T-helper 1 cell (primary cell): Measurements from ENCODE around the gene TMEM126B.
A peak's percentile ranks its signal among the peaks of the same experiment; 100 is the strongest.
"Not testable (repeated sequence)": the region's sequence is repeated elsewhere in the genome, so short reads cannot be mapped to it uniquely, and the experiment has no call there.

Source experiments
- DNase-seq, 5 donors: peaks; one replicate each; pipeline ENCODE4 v3.0.0-alpha.2; 2012 to 2020

TMEM126B gene

DNA sequence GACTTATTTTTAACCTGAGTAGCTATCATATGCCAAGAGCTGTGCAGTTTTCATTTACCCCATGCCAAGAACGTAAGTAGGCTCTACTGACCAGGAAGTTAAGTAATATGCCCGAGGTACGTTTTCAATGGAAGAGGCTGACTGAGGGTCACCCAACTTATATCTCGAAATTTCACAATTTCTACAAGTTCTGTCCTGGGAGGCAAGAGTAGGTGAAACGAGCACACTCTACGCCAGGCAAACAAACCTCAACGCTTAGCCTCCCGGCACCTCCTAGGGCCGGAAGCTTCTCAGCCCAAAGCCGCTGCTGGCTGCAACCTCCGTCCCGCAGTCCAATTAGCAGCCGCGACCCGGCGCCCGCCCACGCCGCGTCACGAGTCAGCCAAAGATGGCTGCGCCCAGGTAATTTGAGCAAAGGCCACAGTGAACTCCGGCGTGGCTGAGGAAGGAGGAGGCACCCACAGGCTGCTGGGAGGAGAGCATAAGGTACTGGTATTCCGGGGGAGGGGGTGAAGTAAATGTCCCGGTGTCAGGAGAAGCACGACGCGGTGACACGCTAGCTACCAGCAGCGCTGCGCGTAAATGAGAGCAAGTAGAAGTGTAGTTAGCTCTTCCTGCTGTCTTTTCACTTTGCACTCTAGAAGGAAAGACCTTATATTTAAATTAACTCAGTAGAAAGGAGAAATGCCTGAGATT lies 19.4 kb downstream of the TMEM126B start, which contains the start of gene TMEM126A:
TSS of gene TMEM126A (plus strand) at position 364 of the 696 bp plus-strand sequence. CDS start 2,289 bp downstream, outside the sequence.
- DNase-seq: peak; percentile 80 to 91 (median 86)

DNA sequence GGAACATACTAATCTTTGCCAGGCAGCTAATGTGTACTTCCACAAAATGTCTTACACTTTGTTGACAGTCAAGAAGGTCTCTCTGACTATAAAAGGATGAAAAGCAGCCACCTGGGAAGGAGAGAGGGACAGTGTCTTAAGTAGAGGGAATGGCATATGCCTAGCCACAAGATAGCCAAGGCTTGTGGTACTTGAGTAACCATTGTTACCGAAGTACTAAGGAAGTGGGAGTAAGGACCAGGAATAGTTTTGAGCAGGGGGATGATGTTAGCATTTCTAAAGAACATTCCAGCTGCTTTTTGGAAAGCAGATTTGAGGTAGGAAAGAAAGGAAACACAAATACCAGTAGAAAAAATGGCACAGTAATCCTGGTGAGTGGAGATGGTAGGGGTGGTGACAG lies 22.7 kb downstream of the TMEM126B start:
- DNase-seq: no peak

DNA sequence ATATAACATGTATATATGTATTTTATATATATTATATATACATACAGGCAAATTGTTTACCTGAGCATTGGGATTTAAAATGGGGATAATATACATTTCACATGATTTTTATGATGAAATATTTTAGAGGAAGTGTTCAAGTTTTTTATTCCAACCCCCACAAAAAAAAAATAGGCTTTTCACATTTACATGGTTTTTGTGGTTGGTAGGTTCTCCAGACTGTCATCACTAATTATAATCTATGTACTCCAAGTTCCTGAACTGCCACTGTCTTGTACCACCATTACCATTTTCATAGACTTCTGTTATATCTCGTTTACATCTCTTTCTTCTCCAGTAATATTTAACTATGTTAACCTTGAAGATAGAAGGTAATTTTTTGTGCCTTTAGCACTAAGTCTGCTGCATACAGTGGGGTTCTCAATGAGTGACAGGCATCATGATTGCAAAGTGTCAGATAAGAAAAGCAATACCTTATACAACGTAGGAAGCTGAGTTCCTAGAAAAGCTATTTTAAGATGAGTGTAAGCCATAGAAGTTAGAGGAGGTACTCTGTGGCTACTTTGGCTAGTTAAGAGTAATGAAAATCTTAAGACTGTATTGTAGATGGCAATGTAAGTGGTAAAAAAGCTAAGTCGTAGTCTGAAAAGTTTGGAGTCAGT lies 24.5 kb downstream of the TMEM126B start:
- DNase-seq: no peak

DNA sequence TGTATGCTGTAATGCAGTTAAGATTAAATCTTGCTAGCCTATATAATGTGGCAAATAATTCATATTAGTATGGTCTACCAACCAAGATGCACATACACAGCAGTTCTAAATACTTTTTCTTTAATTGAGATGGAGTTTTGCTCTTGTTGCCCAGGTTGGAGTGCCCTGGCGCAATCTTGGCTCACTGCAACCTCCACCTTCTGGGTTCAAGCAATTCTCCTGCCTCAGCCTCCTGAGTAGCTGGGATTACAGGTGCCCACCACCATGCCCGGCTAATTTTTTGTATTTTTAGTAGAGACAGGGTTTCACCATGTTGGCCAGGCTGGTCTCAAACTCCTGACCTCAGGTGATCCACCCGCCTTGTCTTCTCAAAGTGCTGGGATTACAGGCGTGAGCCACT lies 25.9 kb downstream of the TMEM126B start:
- not testable (repeated sequence) for DNase-seq

DNA sequence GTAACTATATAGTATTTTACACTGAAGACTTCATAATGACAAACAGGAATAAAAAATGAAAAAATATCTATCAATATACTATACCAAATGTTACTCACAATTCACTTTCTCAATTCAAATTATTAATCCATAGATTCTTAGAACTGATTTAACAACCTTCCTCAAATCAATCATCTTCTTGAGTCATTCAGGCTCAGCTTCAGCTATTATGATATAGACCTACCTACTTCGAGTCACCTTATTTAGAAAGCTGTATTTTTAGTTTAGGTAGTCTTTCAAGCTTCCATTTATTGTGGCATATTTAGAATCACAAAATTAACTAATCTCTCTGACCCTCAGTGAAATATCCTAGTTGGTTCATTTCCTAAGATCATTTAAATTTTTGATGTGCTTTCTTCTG lies 28.4 kb downstream of the TMEM126B start:
- no peak for DNase-seq

DNA sequence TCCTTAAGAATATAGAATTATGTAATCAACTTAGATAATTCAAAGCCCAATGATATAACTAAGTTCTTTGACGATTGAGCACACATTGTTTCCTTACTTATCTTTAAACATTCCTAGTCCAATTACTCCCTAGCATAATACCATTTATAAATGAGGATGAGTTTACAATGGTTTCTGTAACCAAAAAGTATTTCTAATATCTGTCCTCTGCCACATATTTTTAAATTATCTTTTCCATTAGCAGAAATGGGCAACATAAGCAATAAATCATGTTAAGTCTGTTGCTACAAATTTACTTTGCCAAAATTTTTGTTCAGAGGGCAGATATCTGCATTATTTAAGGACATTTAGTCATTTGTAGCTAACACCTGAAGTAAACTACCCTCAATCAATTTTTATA lies 29.8 kb downstream of the TMEM126B start:
- DNase-seq: no peak

DNA sequence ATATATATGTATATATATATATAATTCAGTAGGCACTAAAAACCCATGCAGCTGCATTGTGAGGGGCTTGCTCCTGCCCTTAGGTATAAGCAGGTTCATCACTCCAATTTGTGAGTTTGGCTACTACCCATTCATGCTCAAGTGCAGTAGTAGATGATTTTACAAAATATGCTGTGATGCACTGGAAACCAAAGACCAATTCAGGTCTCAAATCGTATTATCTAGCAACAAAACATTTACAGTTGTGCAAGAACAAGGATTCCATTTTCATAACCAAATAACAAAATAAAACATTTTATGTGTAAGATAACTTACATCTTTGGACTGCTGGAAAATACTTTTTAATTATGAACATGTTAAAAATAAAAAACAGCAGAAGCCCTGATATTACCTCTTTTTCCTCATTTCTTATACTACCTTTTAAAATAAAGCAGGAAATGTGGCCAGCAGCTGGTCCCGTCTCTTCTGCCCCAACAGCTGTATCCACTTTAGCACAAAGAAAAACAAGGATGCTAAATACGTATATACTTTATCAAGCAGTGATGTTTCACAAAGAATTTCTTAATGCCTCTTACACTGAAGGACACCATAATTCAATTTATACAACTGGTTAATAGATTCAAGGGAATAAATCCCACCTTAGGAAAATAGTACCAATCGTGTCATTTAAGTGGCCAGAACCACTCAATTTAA lies 33.7 kb downstream of the TMEM126B start:
- no peak for DNase-seq

DNA sequence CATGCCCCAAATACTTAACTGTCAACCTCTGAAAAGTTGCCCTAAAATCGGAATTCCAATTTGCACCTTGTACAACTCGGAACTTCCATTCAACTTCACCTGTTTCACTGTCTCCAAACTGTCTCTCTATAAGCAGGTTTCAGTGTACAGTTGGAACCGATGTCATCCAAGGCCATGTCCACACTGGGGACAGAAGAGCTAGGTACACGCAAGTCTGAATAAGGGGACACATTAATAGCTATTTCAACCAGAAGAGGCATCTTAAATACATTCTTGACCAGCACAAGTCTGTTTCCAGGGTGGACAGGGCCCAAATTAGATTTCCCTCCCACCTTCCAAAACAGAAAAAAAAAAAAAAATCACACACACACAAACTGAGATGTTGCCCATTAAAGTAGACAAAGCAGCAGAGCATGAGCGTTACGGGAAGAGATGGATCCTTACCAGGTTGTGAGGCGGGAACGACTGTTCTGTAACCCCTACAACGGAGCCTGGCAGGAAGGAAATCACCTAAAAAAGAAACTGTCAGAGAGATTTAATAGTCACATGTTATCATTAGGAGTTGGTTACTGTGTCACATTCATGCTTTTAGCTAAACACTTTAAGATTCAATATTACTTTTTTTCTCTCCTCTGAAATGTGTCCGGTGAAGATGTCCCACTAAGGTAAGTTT lies 34.8 kb downstream of the TMEM126B start:
- DNase-seq: peak in 2 of 5 donors; percentile 7 to 36

DNA sequence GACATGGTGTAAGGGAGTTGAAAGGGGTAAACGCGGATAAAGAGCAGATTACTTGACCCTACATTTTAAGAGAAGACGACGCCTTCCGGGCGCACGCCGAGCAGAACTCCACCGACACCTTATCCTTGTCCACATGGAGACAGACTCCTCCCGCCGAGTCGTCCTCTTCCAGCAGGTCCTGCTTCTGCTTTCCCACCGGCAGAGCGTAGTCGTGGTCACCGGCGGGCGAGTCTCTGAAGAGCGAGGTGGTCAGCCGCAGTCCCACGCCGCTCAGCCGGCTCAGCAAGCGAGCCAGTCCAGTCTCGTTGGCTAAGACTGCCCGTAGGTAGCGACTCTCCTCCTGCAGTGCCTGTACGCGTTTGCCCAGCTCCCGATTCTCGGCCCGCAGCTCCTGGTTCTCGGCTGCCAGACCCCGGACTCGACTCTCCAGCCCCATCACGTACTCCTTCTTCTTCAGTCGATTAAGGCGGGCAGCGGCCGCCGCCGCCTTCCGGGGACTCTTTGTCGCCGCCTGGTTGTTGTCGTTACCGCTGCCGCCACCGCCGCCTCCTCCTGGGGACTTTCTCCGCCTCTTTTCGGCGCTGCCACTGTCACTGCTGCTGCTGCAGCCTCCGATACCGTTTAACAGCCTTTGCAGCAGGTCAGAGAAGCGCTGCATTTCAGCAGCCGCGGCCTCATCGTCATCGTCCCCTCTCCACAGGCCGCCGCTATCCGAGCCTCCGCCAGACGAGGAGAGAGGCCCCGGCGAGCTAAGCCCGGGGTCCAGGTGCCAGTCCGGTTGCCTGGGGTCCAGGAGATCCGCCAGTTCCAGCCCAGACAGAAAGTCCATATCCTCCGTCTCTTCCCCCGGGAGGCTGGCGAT lies 35.6 kb downstream of the TMEM126B start:
- DNase-seq: peak; percentile 80 to 90 (median 88)

DNA sequence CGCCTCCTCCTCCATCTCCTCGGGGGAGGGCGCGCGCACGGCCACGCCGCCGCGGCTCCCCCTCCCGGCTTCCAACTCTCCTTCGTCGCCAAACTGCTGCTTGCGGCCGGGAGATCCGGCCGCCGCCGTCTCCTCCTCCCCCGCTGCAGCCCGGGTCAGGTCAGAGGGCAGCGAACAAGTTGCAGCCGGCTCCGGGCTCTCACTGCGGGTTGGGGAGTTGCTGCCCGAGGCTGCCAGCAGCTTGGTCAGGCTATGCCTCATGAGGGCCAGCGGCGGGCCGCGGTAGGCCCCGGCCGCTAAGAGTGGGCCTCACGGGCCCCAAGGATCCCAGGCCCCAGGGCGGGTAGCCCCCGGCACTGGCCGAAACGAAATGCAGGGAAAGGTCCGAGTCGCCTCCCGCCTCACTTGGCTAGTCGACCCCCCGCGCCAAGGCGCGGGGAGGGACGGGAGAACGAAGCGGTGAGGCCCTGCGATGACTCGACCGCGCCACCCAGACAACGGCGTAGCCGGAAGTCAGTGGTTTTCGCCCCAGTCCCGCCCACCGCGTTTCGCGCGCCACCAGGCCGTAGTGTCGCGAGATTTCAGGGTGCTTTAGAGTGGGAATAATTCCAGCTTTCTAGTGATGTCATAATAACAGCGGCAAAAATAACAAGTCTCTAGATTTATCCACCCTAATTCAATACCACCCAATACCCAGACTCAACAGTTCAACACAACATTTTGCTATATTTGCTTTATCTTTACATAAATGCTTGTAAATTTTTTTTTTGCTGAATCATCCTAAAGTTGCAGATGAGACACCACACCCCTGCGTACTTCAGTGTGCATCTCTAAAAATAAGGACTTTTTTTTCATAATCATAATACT lies 36.5 kb downstream of the TMEM126B start, which contains the start of gene CREBZF:
TSS of gene CREBZF (minus strand) at position 515 of the 867 bp plus-strand sequence. CDS start at position 261, 254 bp downstream.
- peak; percentile 77 to 95 (median 88) for DNase-seq

DNA sequence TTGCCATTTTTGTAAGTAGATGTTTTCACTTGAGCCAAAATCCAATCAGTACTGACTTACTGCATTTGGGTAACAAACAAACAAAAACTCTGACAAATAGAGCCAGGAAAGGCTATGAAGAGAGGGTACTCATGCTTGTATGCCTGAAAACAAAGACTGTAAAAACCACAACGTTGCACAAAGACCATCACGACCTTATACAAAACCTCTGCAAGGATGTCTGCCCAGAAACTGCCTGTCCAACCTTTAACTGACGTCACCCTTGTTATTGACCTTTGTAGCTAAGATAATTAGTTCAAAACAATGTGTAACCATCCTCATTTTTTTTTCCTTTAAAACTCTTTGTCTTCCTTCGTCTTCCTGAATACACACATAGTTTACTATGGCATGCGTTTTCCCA lies 37.3 kb downstream of the TMEM126B start:
- no peak for DNase-seq

DNA sequence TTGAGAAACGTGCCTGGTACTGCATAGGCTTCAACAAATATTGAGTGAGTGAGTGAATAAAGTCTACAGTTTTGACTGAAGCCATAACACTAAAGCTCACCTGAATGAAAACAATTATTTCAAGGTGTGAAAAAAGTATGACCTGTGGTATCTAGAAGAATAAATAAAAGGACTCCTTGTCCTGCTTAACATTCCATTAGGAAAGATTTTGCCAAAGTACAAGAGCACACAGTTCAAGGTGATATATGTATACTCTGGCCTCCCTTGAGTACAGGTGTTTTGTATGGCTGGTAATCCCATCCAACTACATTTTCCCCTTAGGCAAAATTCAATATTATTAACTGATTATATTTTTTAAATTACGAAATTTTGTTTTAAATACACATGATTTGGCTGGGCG lies 38.3 kb downstream of the TMEM126B start:
- DNase-seq: no peak

DNA sequence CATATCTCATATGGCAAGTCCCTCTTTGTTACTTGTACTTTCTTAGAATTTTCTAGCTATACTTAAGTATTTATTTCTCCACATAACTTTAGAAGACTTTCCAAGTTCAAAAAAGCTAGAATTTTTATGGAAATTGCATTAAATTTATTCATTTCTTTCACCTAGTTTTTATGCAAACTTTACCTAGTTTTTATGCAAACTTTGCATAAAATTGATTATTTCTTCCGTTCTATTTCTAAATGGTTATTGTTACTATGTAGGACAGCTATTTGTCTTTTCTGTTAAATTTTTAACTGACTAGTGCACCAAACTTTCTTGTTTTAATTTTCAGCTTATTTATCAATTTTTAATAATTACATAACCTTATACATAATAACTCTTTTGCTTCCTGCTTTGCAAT lies 39.8 kb downstream of the TMEM126B start:
- DNase-seq: no peak

DNA sequence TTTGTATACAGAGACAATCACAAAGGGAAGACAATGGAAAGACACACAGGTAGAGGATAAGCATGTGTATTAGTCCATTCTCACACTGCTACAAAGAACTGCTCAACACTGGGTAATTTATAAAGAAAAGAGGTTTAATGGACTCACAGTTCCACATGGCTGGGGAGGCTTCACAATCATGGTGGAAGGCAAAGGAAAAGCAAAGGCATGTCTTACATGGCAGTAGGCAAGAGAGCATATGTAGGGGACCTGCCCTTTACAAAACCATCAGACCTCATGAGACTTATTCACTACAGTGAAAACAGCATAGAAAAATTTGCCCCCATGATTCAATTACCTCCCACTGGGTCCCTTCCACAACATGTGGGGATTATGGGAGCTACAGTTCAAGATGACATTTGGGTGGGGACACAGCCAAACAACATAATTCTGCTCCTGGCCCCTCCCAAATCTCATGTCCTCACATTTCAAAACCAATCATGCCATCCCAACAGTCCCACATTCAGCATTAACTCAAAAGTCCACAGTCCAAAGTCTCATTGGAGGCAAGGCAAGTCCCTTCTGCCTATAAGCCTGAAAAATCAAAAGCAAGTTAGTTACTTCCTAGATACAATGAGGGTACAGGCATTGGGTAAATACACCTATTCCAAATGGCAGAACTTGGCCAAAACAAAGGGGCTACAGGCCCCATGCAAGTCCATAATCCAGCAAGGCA lies 42.7 kb downstream of the TMEM126B start:
- not testable (repeated sequence) for DNase-seq

DNA sequence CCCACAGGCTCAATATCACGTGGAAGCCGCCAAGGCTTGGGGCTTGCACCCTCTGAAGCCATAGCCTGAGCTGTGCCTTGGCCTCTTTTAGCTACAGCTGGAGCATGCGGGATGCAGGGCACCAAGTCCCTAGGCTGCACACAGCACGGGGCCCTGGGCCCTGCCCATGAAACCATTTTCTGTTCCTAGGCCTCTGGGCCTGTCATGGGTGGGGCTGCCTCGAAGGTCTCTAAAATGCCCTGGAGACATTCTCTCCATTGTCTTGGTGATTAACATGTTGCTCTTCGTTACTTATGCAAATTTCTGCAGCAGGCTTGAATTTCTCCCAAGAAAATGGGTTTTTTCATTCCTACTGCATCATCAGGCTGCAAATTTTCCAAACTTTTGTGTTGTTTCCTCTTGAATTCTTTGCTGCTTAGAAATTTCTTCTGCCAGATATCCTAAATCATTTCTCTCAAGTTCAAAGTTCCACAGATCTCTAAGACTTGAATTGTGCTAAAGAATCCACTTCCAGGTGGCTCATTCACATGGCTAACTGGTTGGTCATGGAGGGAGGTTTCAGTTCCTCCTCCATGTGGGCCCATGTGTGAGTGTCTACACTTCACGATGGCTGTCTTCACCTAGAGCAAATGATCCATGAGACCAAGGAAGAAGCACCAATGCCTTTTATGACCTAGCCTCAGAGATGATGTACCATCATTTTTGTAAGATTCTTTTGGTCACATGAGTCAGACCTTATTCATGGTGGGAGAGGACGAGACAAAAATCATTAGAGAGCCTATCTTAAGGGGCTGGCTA lies 43.9 kb downstream of the TMEM126B start:
- no peak for DNase-seq

DNA sequence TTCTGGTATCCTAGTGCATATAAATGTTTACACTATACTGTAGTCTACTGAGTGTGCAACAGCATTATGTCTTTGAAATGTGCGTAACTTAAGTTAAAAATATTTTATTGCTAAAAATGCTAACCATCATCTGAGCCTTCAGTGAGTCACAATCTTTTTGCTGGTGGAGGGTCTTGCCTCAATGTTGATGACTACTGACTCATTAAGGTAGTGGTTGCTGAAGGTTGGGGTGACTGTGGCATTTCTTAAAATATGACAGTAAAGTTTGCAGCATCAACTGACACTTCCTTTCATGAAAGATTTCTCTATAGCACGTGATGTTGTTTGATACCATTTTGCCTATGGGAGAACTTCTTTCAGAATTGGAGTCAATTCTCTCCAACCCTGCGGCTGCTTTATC lies 45.0 kb downstream of the TMEM126B start:
- peak in 1 of 5 donors; percentile 42 for DNase-seq

DNA sequence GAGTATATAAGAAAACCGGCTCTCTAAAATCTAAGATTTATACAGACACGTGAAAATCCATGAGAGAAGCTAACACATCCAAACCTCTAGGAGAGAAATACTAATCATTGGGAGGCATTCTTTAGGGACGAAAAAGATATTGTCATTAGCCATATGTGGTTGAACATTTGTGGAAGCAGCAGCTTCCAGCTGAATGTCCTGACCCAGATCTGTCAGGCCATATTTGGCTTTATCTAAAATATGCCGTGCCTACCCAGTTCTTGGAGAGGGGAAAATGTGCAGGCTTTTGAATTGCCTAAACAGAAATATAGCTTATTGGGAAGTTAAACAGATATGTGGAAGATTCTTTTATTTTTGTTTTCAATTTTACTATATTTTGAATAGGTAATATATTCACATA lies 51.2 kb downstream of the TMEM126B start:
- DNase-seq: no peak

DNA sequence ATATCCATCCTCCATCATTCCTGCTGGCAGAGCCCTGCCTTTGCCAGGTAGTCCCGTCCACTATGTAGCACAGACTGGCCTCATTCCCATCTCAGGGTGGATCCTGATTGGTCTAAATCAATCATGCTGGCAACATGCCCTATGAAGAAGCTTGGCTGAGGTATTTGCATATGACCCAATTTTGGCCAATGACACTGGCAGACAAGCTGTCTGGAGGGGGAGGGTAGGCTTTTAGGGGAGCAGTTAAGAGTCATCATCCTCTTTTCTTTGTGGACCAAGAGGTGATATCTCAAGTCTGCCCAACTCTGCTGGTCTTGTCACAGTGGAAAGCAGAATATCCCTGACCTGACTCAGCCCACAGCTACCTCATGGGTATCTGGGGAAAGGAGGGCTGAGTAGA lies 52.5 kb downstream of the TMEM126B start:
- no peak for DNase-seq
